SK-N-SH treated with all-trans-retinoic acid at 6 μM for 48 hours (cell line): Measurements from ENCODE around the gene RND2.

Experiments used
- ARNTL ChIP-seq: fragments of 450-650 bp; formaldehyde crosslinking; IDR thresholded peaks from 2 replicates; pipeline ENCODE4 v1.5.0; 2020; ENCODE audit warnings: low read depth, mild to moderate bottlenecking, moderate library complexity, borderline replicate concordance
- BACH2 ChIP-seq: fragments of 250-450 bp; sonication (Bioruptor Pico); IDR thresholded peaks from 2 replicates; pipeline ENCODE4 v1.9.0; 2021; ENCODE audit warnings: mild to moderate bottlenecking, borderline replicate concordance
- CREB5 ChIP-seq: fragments of 250-450 bp; sonication (Bioruptor Pico); IDR thresholded peaks from 2 replicates; pipeline ENCODE4 v1.5.1; 2020; ENCODE audit warnings: low read depth, mild to moderate bottlenecking, moderate library complexity
- GLIS3 ChIP-seq: fragments of 250-450 bp; sonication (Bioruptor Pico); IDR thresholded peaks from 2 replicates; pipeline ENCODE4 v1.5.0; 2020; ENCODE audit warnings: mild to moderate bottlenecking, moderate library complexity
- ISL1 ChIP-seq: fragments of 250-450 bp; sonication (Bioruptor Pico); IDR thresholded peaks from 2 replicates; pipeline ENCODE4 v2.1.2; 2022; ENCODE audit warnings: mild to moderate bottlenecking, moderate library complexity
- OSR1 ChIP-seq: fragments of 250-450 bp; sonication (Bioruptor Pico); IDR thresholded peaks from 2 replicates; pipeline ENCODE4 v1.8.0; 2022; ENCODE audit warnings: moderate library complexity, mild to moderate bottlenecking, inconsistent platforms
- PPARA ChIP-seq: fragments of 250-450 bp; sonication (Bioruptor Pico); IDR thresholded peaks from 2 replicates; pipeline ENCODE4 v1.5.0; 2020; ENCODE audit warnings: mild to moderate bottlenecking, borderline replicate concordance
- RARB ChIP-seq: fragments of 250-450 bp; sonication (Bioruptor Pico); IDR thresholded peaks from 2 replicates; pipeline ENCODE4 v1.8.0; 2021; ENCODE audit warnings: mild to moderate bottlenecking, moderate library complexity
- SNAI2 ChIP-seq: fragments of 250-450 bp; sonication (Bioruptor Pico); IDR thresholded peaks from 2 replicates; pipeline ENCODE4 v1.5.0; 2020; ENCODE audit warnings: mild to moderate bottlenecking, moderate library complexity
- TOX ChIP-seq: fragments of 250-450 bp; sonication (Bioruptor Pico); IDR thresholded peaks from 2 replicates; pipeline ENCODE4 v1.8.0; 2021; ENCODE audit warnings: mild to moderate bottlenecking, moderate library complexity, borderline replicate concordance
- ZNF70 ChIP-seq: fragments of 450-650 bp; formaldehyde crosslinking; IDR thresholded peaks from 2 replicates; pipeline ENCODE4 v1.5.0; 2020; ENCODE audit warnings: mild to moderate bottlenecking, moderate library complexity
- TF ChIP-seq, protein P1 (sequence below): fragments of 250-450 bp; sonication (Bioruptor Pico); IDR thresholded peaks from 2 replicates; pipeline ENCODE4 v1.8.0; 2020; ENCODE audit warnings: mild to moderate bottlenecking, moderate library complexity, borderline replicate concordance

DNA sequence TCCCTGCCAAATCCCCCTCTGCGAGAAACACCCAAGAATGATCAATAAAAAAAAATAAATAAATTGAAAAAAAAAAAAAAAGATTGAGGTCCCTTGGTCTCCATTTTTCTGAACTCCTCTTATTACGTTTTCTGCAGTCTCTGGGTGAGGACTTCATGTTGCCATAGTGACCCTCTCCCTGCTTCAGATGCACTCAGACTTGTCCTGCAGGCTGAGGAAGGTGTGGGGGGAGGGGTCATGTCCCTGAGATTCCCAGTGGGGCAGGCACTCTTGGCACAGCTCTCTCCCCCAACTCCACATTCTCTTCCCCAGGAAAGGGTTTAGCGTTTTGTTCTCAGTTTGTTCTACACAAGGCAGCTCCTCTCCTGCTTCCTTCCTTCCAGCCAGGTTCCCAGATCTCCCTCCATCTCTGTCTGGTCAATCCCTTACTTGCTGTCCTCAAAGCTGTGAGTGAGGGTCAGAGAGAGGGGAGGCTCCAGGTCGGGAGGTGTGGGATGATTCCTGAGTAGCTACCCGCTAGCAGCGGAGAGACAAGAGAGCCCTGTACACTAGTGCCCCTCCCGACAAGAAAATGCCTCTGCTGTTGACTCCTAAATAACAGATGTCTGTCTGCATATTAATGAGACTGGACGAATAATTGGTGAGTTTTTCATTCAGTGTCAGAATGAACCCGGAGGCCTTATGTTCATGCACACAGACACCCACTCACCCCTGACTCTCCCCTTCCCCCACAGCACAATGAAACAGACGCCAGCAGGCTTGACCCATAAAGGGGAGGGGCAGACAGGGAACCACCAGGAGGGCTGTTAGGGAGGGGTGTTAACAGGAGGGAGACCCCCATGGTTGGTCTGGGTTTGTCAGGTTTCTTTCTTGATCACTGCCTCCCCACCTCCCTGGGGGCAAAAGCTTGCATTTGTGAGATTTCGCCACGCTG is 9.2 kb downstream of the RND2 start:
- TF ChIP-seq, protein P1, sequence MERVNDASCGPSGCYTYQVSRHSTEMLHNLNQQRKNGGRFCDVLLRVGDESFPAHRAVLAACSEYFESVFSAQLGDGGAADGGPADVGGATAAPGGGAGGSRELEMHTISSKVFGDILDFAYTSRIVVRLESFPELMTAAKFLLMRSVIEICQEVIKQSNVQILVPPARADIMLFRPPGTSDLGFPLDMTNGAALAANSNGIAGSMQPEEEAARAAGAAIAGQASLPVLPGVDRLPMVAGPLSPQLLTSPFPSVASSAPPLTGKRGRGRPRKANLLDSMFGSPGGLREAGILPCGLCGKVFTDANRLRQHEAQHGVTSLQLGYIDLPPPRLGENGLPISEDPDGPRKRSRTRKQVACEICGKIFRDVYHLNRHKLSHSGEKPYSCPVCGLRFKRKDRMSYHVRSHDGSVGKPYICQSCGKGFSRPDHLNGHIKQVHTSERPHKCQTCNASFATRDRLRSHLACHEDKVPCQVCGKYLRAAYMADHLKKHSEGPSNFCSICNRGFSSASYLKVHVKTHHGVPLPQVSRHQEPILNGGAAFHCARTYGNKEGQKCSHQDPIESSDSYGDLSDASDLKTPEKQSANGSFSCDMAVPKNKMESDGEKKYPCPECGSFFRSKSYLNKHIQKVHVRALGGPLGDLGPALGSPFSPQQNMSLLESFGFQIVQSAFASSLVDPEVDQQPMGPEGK (CRISPR knock-in tag): no peak
- TF ChIP-seq SNAI2 (CRISPR knock-in tag) (no peak), PPARA (CRISPR knock-in tag) (no peak), OSR1 (CRISPR knock-in tag) (no peak), GLIS3 (no peak), CREB5 (no peak), BACH2 (CRISPR knock-in tag) (no peak), RARB (CRISPR knock-in tag) (no peak), ZNF70 (CRISPR knock-in tag) (no peak), TOX (no peak), ISL1 (CRISPR knock-in tag) (no peak), ARNTL (CRISPR knock-in tag) (no peak)
